Measurements from ENCODE around the gene MPZL1. TPM values are rescaled to one million over a fixed set of nuclear protein-coding genes. Genes with fewer than 3 reads are reported as not detected.
"Not testable (repeated sequence)": the region's sequence is repeated elsewhere in the genome, so short reads cannot be mapped to it uniquely, and the experiment has no call there.

The MPZL1 gene
- total RNA-seq, 1 experiment from 2014 or later: 52.9 TPM

DNA sequence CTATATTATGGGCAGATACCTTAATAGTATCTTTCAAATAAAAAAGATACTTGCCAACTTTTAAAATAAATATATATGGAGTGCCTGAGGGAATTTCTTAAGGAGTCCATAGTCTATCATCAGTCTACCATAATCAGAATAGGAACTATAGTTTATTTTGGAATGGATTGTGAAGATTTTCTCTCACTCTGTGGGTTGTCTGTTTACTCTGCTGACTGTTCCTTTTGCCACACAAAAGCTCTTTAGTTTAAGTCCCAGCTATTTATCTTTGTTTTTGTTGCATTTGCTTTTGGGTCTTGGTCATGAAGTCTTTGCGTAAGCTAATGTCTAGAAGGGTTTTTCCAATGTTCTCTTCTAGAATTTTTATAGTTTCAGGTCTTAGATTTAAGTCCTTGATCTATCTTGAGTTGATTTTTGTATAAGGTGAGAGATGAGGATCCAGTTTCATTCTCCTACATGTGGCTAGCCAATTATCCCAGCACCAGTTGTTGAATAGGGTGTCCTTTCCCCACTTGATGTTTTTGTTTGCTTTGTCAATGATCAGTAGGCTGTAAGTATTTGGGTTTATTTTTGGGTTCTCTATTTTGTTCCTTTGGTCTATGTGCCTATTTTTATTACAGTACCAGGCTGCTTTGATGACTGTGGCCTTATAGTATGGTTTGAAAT lies 20.7 kb downstream of the MPZL1 start:
- CTCF ChIA-PET; H2AFZ ChIP-seq (ENCODE audit: low read depth, low read length, poor library complexity, severe bottlenecking); H3K9ac ChIP-seq (ENCODE audit: low read length); intact Hi-C loops (cut with micrococcal nuclease); H4K20me1 ChIP-seq (ENCODE audit: insufficient read depth); DNase-seq (ENCODE audit: low read depth, low spot score); POLR2A ChIA-PET; H3K9me3 ChIP-seq (ENCODE audit: control insufficient read depth in 1 of 2, insufficient read depth in 1 of 2, low read depth in 1 of 2, low read length in 2 of 2); RAD21 ChIA-PET (ENCODE audit: low non-redundant PET in 1 of 2, low total read pairs in 2 of 2, uncharacterized antibody in 2 of 2, unreplicated experiment in 2 of 2); ATAC-seq; H3K4me2 ChIP-seq (ENCODE audit: low read length); H3K36me3 ChIP-seq (ENCODE audit: control insufficient read depth in 1 of 2, insufficient read depth in 2 of 2, low read length in 2 of 2); H3K27me3 ChIP-seq (ENCODE audit: insufficient read depth, low read length); H3K9me2 ChIP-seq (ENCODE audit: insufficient read depth); H3K27ac ChIP-seq (ENCODE audit: low read depth, low read length); BruUV-seq (replicated peaks); H3K4me3 ChIP-seq (replicated peaks in 1 of 2; ENCODE audit: low read depth in 1 of 2, low read length in 2 of 2): not testable (repeated sequence)
- peaks cover 4 to 16% of the 10 kb centered on the region in 2 experiments; a peak in 3 of 4 replicates for H3K4me1 ChIP-seq (ENCODE audit: control insufficient read depth in 1 of 2, insufficient read depth in 2 of 2, low read length in 2 of 2)
- peaks cover 68% of the 10 kb centered on the region for H3K79me2 ChIP-seq (ENCODE audit: insufficient read depth, low read length)

DNA sequence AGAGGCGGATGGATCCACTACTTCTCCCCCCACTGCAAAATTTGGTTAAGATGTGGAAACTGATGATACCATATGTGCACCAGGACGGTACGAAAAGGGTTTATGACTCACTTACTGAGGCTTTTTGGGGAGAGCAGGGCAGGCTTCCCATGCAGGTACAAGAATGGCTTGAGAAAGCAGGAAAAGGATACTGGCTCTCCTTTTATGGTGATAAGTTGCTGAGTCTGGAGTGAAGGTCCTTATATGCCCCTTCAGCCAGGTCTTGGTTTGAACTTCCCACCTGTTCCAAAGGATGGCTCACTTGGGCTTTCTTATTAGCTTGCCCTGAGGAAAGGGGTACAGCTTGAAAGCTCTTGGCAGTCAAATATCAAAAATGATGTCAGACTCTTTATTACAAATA lies 23.1 kb downstream of the MPZL1 start:
- intact Hi-C loops (cut with micrococcal nuclease): no loop called here
- no peak overlapping the region for H3K4me3 ChIP-seq (replicated peaks in 1 of 2; ENCODE audit: low read depth in 1 of 2, low read length in 2 of 2)
- H3K79me2 ChIP-seq (ENCODE audit: insufficient read depth, low read length): peaks cover 72% of the 10 kb centered on the region
- no peaks in the 10 kb centered on the region for H4K20me1 ChIP-seq (ENCODE audit: insufficient read depth)
- H3K4me2 ChIP-seq (ENCODE audit: low read length): no peak overlapping the region
- no peaks in the 10 kb centered on the region for H3K27me3 ChIP-seq (ENCODE audit: insufficient read depth, low read length)
- H3K27ac ChIP-seq (ENCODE audit: low read depth, low read length): no peak overlapping the region
- CTCF ChIA-PET: no interaction called here
- no peaks in the 10 kb centered on the region for H3K9me3 ChIP-seq (ENCODE audit: control insufficient read depth in 1 of 2, insufficient read depth in 1 of 2, low read depth in 1 of 2, low read length in 2 of 2)
- H2AFZ ChIP-seq (ENCODE audit: low read depth, low read length, poor library complexity, severe bottlenecking): no peak overlapping the region
- ATAC-seq (no peak), DNase-seq (ENCODE audit: low read depth, low spot score) (no peak)
- POLR2A ChIA-PET: no interaction called here
- peaks cover 4 to 16% of the 10 kb centered on the region in 2 experiments; a peak in 3 of 4 replicates for H3K4me1 ChIP-seq (ENCODE audit: control insufficient read depth in 1 of 2, insufficient read depth in 2 of 2, low read length in 2 of 2)
- H3K36me3 ChIP-seq (ENCODE audit: control insufficient read depth in 1 of 2, insufficient read depth in 2 of 2, low read length in 2 of 2): no peaks in the 10 kb centered on the region
- no peak overlapping the region for H3K9ac ChIP-seq (ENCODE audit: low read length)
- no peaks in the 10 kb centered on the region for H3K9me2 ChIP-seq (ENCODE audit: insufficient read depth)
- RAD21 ChIA-PET (ENCODE audit: low non-redundant PET in 1 of 2, low total read pairs in 2 of 2, uncharacterized antibody in 2 of 2, unreplicated experiment in 2 of 2): no interaction called here
- no TSS peak for BruUV-seq (replicated peaks)
- TF ChIP-seq, protein P1, sequence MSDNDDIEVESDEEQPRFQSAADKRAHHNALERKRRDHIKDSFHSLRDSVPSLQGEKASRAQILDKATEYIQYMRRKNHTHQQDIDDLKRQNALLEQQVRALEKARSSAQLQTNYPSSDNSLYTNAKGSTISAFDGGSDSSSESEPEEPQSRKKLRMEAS (IDR thresholded peaks at IDR 0.05): no peak
- TF ChIP-seq ZFX (IDR thresholded peaks at IDR 0.05) (no peak), EZH2 (IDR thresholded peaks at IDR 0.05) (no peak), POLR2AphosphoS5 (IDR thresholded peaks at IDR 0.05; ENCODE audit: low read depth, low read length) (no peak), ELF1 (IDR thresholded peaks at IDR 0.05; ENCODE audit: borderline replicate concordance, low read depth) (no peak), SP1 (IDR thresholded peaks at IDR 0.05; ENCODE audit: low read depth) (no peak), CBX3 (IDR thresholded peaks at IDR 0.05; ENCODE audit: low read depth) (no peak), JUND (IDR thresholded peaks at IDR 0.05) (no peak), REST (IDR thresholded peaks at IDR 0.05; ENCODE audit: low read depth) (no peak), TCF7L2 (IDR thresholded peaks at IDR 0.05; ENCODE audit: borderline replicate concordance, extremely low read depth, insufficient read depth, insufficient read length) (no peak), SIN3A (IDR thresholded peaks at IDR 0.05; ENCODE audit: low read depth) (no peak), YY1 (IDR thresholded peaks at IDR 0.05; ENCODE audit: extremely low read depth, insufficient replicate concordance, low read depth, low read length) (no peak), ZNF274 (IDR thresholded peaks at IDR 0.05; ENCODE audit: low read depth, low read length) (no peak)
- TF ChIP-seq, protein P2, sequence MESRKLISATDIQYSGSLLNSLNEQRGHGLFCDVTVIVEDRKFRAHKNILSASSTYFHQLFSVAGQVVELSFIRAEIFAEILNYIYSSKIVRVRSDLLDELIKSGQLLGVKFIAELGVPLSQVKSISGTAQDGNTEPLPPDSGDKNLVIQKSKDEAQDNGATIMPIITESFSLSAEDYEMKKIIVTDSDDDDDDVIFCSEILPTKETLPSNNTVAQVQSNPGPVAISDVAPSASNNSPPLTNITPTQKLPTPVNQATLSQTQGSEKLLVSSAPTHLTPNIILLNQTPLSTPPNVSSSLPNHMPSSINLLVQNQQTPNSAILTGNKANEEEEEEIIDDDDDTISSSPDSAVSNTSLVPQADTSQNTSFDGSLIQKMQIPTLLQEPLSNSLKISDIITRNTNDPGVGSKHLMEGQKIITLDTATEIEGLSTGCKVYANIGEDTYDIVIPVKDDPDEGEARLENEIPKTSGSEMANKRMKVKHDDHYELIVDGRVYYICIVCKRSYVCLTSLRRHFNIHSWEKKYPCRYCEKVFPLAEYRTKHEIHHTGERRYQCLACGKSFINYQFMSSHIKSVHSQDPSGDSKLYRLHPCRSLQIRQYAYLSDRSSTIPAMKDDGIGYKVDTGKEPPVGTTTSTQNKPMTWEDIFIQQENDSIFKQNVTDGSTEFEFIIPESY (IDR thresholded peaks at IDR 0.05; ENCODE audit: extremely low read depth, insufficient replicate concordance, low read length): no peak
- TF ChIP-seq, protein P3, sequence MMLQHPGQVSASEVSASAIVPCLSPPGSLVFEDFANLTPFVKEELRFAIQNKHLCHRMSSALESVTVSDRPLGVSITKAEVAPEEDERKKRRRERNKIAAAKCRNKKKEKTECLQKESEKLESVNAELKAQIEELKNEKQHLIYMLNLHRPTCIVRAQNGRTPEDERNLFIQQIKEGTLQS (IDR thresholded peaks at IDR 0.05): no peak
